HepG2 (cell line): Measurements from ENCODE around the gene TNNT3. TPM values are rescaled to one million over a fixed set of nuclear protein-coding genes. Genes with fewer than 3 reads are reported as not detected.

Experiments
- ATAC-seq: fragments of 200-7000 bp; cut with Tn5 transposase; 3 replicates; pipeline ENCODE4 v1.9.1; 2020; ENCODE audit warnings: mild to moderate bottlenecking, moderate library complexity
- BruUV-seq: library from RNA; stranded (reverse); fragments of 400-500 nt; replicated peaks from 2 replicates; lab custom pipeline; 2021; lab: Mats Ljungman, UMichigan
- CTCF ChIA-PET: fragments of 300-600 bp; formaldehyde crosslinking; extraction: SDS; loops from one replicate; lab custom pipeline; 2021; ENCODE audit warnings: low total read pairs, inconsistent platforms, low intra/inter-chr PET ratio; lab: Yijun Ruan, JAX
- POLR2A ChIA-PET: fragments of 350-600 bp; sonication (Branson Sonifier 250); formaldehyde crosslinking; loops from one replicate; lab custom pipeline; 2020; ENCODE audit warnings: antibody characterized with exemption, inconsistent platforms; lab: Yijun Ruan, JAX
- DNase-seq: peaks from one replicate; pipeline ENCODE4 v3.0.0-alpha.2; 2015; ENCODE audit warnings: low spot score
- FAIRE-seq: peaks from 3 replicates; lab custom pipeline; 2011; peaks lifted over from hg19 to GRCh38; lab: Jason Lieb, UNC
- H2AFZ ChIP-seq: one replicate; pipeline ENCODE4 v1.6.1; 2011; ENCODE audit warnings: low read length, inconsistent platforms
- H3K27ac ChIP-seq: fragments of 300-600 bp; 3 replicates; pipeline ENCODE4 v1.8.0; 2011; ENCODE audit warnings: mixed run types, mild to moderate bottlenecking, mixed read lengths, low read length, inconsistent platforms; ENCODE audit not compliant: insufficient read depth; ENCODE audit errors: extremely low read length
- H3K27me3 ChIP-seq, 2 experiments: fragments of 200-600 bp in 1 of 2; 2 replicates in 1 of 2; 3 replicates in 1 of 2; pipeline versions ENCODE4 v1.6.0 to v1.8.0; 2011; ENCODE audit warnings: low read length in 2 of 2, mild to moderate bottlenecking in 2 of 2, moderate library complexity in 2 of 2, inconsistent platforms in 1 of 2; ENCODE audit not compliant: insufficient read depth in 2 of 2, control insufficient read depth in 1 of 2
- H3K36me3 ChIP-seq, 2 experiments: fragments of 200-600 bp in 1 of 2; replicated peaks in 1 of 2; 2 replicates in 1 of 2; 3 replicates in 1 of 2; pipeline versions ENCODE4 v1.5.1 to v1.8.0; 2011; ENCODE audit warnings: low read length in 2 of 2, inconsistent platforms in 1 of 2; ENCODE audit not compliant: insufficient read depth in 2 of 2, control insufficient read depth in 1 of 2
- H3K4me1 ChIP-seq: 2 replicates; pipeline ENCODE4 v1.5.1; 2012; ENCODE audit warnings: low read length, inconsistent platforms; ENCODE audit not compliant: insufficient read depth
- H3K4me2 ChIP-seq: 2 replicates; pipeline ENCODE4 v1.6.0; 2011; ENCODE audit warnings: low read depth, low read length, inconsistent platforms
- H3K4me3 ChIP-seq, 3 experiments: fragments of 200-600 bp in 1 of 3; sonication (generic), shearing (Covaris generic) in 1 of 3; replicated peaks in 1 of 3; 2 replicates each; pipeline ENCODE4 v1.5.1; 2011 to 2016; ENCODE audit warnings: low read length in 3 of 3, inconsistent platforms in 2 of 3, low read depth in 2 of 3, mild to moderate bottlenecking in 2 of 3, control low read depth in 1 of 3, mixed read lengths in 1 of 3; ENCODE audit not compliant: insufficient read depth in 1 of 3
- H3K79me2 ChIP-seq: one replicate; pipeline ENCODE4 v1.6.1; 2011; ENCODE audit warnings: low read length, inconsistent platforms; ENCODE audit not compliant: insufficient read depth
- H3K9ac ChIP-seq: 2 replicates; pipeline ENCODE4 v1.6.0; 2011; ENCODE audit warnings: mild to moderate bottlenecking, low read depth, low read length, inconsistent platforms; ENCODE audit not compliant: insufficient read depth
- H3K9me3 ChIP-seq: 2 replicates; pipeline ENCODE4 v1.5.1; 2012; ENCODE audit warnings: mild to moderate bottlenecking, low read length
- H4K20me1 ChIP-seq: 2 replicates; pipeline ENCODE4 v1.6.0; 2011; ENCODE audit warnings: inconsistent platforms, mild to moderate bottlenecking, low read length, moderate library complexity; ENCODE audit not compliant: insufficient read depth
- CCAR2 ChIP-seq: fragments of 200-400 bp; formaldehyde crosslinking; optimal IDR thresholded peaks from 2 replicates; pipeline ENCODE3; 2018; ENCODE audit warnings: low read depth, mild to moderate bottlenecking, low read length, moderate library complexity
- DBP ChIP-seq: sonication (generic); formaldehyde crosslinking; IDR thresholded peaks from 2 replicates; pipeline ENCODE4 v1.4.0; 2020; ENCODE audit warnings: missing genetic modification reagents; ENCODE audit errors: not compliant biosample characterization
- FOXK1 ChIP-seq: sonication (generic); formaldehyde crosslinking; IDR thresholded peaks from 2 replicates; pipeline ENCODE4 v1.4.0; 2020; ENCODE audit warnings: low read depth, missing genetic modification reagents, borderline replicate concordance
- HNRNPK ChIP-seq: fragments of 200-400 bp; formaldehyde crosslinking; IDR thresholded peaks from 2 replicates; pipeline ENCODE4 v1.6.1; 2018; ENCODE audit warnings: low read length, low read depth, moderate library complexity, mild to moderate bottlenecking; ENCODE audit not compliant: poor library complexity, severe bottlenecking
- HOXD1 ChIP-seq: sonication (generic); formaldehyde crosslinking; IDR thresholded peaks from 2 replicates; pipeline ENCODE4 v1.5.0; 2020; ENCODE audit warnings: missing genetic modification reagents
- MTF1 ChIP-seq: sonication (generic); formaldehyde crosslinking; IDR thresholded peaks from 2 replicates; pipeline ENCODE4 v1.5.0; 2020; ENCODE audit warnings: missing genetic modification reagents
- NBN ChIP-seq: fragments of 450-650 bp; conservative IDR thresholded peaks from 2 replicates; pipeline ENCODE4 v1.6.1; 2017
- NFIB ChIP-seq: sonication (generic); formaldehyde crosslinking; IDR thresholded peaks from 2 replicates; pipeline ENCODE4 v1.9.0; 2021; ENCODE audit warnings: missing genetic modification reagents, mild to moderate bottlenecking, borderline replicate concordance
- NR2F1 ChIP-seq, 2 experiments: fragments of 450-650 bp in 1 of 2; formaldehyde crosslinking in 1 of 2; IDR thresholded peaks; 2 replicates each; pipeline versions ENCODE4 v1.5.0 to v1.6.1; 2016 to 2020; ENCODE audit warnings: mild to moderate bottlenecking in 1 of 2, missing compliant biosample characterization in 1 of 2, missing genetic modification reagents in 1 of 2, moderate library complexity in 1 of 2
- SCMH1 ChIP-seq: sonication (generic); formaldehyde crosslinking; IDR thresholded peaks from 2 replicates; pipeline ENCODE4 v1.9.0; 2021; ENCODE audit warnings: missing genetic modification reagents, mild to moderate bottlenecking, borderline replicate concordance
- SMC3 ChIP-seq: IDR thresholded peaks from 2 replicates; pipeline ENCODE4 v1.6.1; 2011; ENCODE audit warnings: low read length, improper control_type of control experiment
- SP5 ChIP-seq: IDR thresholded peaks from 2 replicates; pipeline ENCODE4 v1.6.1; 2016; ENCODE audit warnings: low read depth, borderline replicate concordance
- U2AF2 ChIP-seq: fragments of 200-400 bp; formaldehyde crosslinking; IDR thresholded peaks from 2 replicates; pipeline ENCODE4 v1.6.1; 2017; ENCODE audit warnings: low read depth, mild to moderate bottlenecking, low read length
- ZBTB1 ChIP-seq: sonication (generic); formaldehyde crosslinking; IDR thresholded peaks from 2 replicates; pipeline ENCODE4 v1.4.0; 2020; ENCODE audit warnings: missing genetic modification reagents, borderline replicate concordance
- ZBTB7B ChIP-seq: sonication (generic); formaldehyde crosslinking; IDR thresholded peaks from 2 replicates; pipeline ENCODE4 v1.4.0; 2020; ENCODE audit warnings: missing genetic modification reagents
- WGBS: methylation state at CpG from one replicate; pipeline ENCODE4 v1.1.6; 2017; ENCODE audit warnings: low lambda C conversion rate; 5-methylcytosine and 5-hydroxymethylcytosine counted together
- in situ Hi-C: cut with HindIII; loops from 2 replicates; pipeline ENCODE4 v1.10.0; 2017; ENCODE audit warnings: low pct_unique_long_range_greater_than_20kb; ENCODE audit not compliant: extremely low pct_ligation_motif_present
- intact Hi-C: fragments of 100-400 bp; cut with micrococcal nuclease; formaldehyde crosslinking; loops from one replicate; pipeline ENCODE4 v1.10.0; 2022; ENCODE audit not compliant: unreplicated experiment
- polyA plus RNA-seq, 8 experiments: library from polyadenylated mRNA; depleted of rRNA in 3 of 8; stranded (reverse) in 7 of 8; unstranded in 1 of 8; fragments of >200 nt; fragmentation: Illumina TruSeq in 4 of 8; extraction: Trizol in 4 of 8; gene quantifications; 2 replicates each; pipeline versions ENCODE4 v1.2.1 to v1.2.3, GENCODE V29; 2011 to 2016; ENCODE audit warnings: low read depth in 4 of 8, missing spikeins in 1 of 8, mixed read lengths in 1 of 8; ENCODE audit not compliant: insufficient read depth in 1 of 8
- total RNA-seq, 5 experiments: library from RNA; depleted of rRNA; stranded (reverse); fragments of >200 nt; fragmentation: Illumina TruSeq; extraction: Trizol; gene quantifications; 2 replicates each; pipeline ENCODE4 v1.2.3, GENCODE V29; 2016; ENCODE audit warnings: low read depth in 1 of 5
- TF ChIP-seq, protein P1 (sequence below): sonication (generic); formaldehyde crosslinking; IDR thresholded peaks from 2 replicates; pipeline ENCODE4 v1.5.0; 2020; ENCODE audit warnings: missing genetic modification reagents

Gene TNNT3
- total and polyA plus RNA-seq, 2 of the 13 experiments (the other 11 are each of a cell fraction or from before 2014, with no cell fraction given): not detected

DNA sequence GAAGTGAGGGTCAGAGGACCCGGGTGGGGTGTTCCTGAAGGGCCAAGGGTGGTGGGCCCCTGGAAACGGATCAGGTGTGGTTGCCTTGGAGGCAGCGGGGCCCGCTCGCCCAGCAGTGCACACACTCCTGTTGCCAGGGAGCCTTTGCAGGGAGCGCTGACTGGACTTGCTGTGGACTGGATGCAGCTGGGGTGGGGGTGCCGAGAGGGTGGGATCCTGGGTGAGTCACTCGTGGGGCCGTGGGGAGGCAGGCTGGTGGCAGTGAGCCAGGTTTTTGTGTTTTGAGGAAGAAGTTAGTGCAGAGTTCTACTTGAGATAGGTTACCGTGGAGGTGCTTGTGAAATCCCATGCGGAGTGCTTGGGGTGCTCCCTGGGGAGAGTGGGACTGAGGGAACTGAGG lies 28.9 kb downstream of the TNNT3 start:
- BruUV-seq: no TSS peak
- Histone ChIP-seq H3K4me2 (no peak overlapping the region), H3K9ac (no peak overlapping the region), H3K4me1 (peaks cover 7% of the 10 kb centered on the region; the same call in 1 of the 2 replicates), H3K27me3 (no peaks in the 10 kb centered on the region; a peak in 1 of 5 replicates), H3K4me3 (no peak overlapping the region), H3K36me3 (no peaks in the 10 kb centered on the region), H3K27ac (no peak overlapping the region), H3K79me2 (no peaks in the 10 kb centered on the region), H4K20me1 (no peaks in the 10 kb centered on the region), H3K9me3 (no peaks in the 10 kb centered on the region), H2AFZ (no peak overlapping the region)
- in situ Hi-C loops (no loop called here), intact Hi-C loops (no loop called here)
- no peak for FAIRE-seq
- ChIA-PET POLR2A (interaction anchor here (0.8 to 5.6 kb wide), 15 partner anchors 19 to 294 kb away, joined by 3 to 124 read pairs (median 5); partner anchors contain the start of gene IGF2), CTCF (interaction anchor here (2.0 to 4.7 kb wide), 2 partner anchors 202 to 203 kb away, joined by 5 to 27 read pairs; no protein-coding TSS in a partner anchor)
- WGBS: no CpG with 5 or more reads among the region's 11 CpGs
- TF ChIP-seq HOXD1 (CRISPR knock-in tag) (no peak), MTF1 (CRISPR knock-in tag) (no peak), HNRNPK (no peak), SP5 (CRISPR knock-in tag) (no peak), ZBTB1 (no peak), ZBTB7B (CRISPR knock-in tag) (no peak), DBP (no peak), SMC3 (no peak), SCMH1 (CRISPR knock-in tag) (no peak), NFIB (CRISPR knock-in tag) (no peak), CCAR2 (no peak), U2AF2 (no peak), NR2F1 (CRISPR knock-in tag; IDR thresholded peaks at IDR 0.05) (no peak), FOXK1 (no peak), NBN (no peak)
- TF ChIP-seq, protein P1, sequence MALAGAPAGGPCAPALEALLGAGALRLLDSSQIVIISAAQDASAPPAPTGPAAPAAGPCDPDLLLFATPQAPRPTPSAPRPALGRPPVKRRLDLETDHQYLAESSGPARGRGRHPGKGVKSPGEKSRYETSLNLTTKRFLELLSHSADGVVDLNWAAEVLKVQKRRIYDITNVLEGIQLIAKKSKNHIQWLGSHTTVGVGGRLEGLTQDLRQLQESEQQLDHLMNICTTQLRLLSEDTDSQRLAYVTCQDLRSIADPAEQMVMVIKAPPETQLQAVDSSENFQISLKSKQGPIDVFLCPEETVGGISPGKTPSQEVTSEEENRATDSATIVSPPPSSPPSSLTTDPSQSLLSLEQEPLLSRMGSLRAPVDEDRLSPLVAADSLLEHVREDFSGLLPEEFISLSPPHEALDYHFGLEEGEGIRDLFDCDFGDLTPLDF (CRISPR knock-in tag): no peak
- no peak for DNase-seq
- peak; percentile 29; the same call in 2 of the 3 replicates for ATAC-seq
